Hematopoietic multipotent progenitor cell treated with erythropoietin and hydrocortisone succinate and interleukin-3 and kit ligand, for 15 days (in vitro differentiated cells): ENCODE data around the gene SELENOV.

Source experiments
- DNase-seq: peaks from one replicate; pipeline ENCODE4 v3.0.0-alpha.2; 2015; ENCODE audit warnings: low spot score

The SELENOV gene

GRCh38 chr19:39558624-39559117, 43.7 kb downstream of the SELENOV start:
- DNase-seq, result no peak

GRCh38 chr19:39563408-39563807, 48.5 kb downstream of the SELENOV start:
- no peak for DNase-seq

GRCh38 chr19:39566064-39566463, 51.1 kb downstream of the SELENOV start:
- no peak for DNase-seq

- DNase-seq, result no peak
Observed at GRCh38 chr19:39568604-39569003, 53.7 kb downstream of the SELENOV start.
